AG04450 (cell line): ENCODE results near the gene PGBD4. TPM values are rescaled to one million over a fixed set of nuclear protein-coding genes. Genes with fewer than 3 reads are reported as not detected.

ENCODE experiments used
- CTCF ChIA-PET: fragments of 300-600, 350-600 bp; formaldehyde crosslinking; extraction: SDS; loops from one replicate; lab custom pipeline; 2022; ENCODE audit warnings: antibody characterized with exemption, inconsistent platforms; lab: Charles Lee
- POLR2A ChIA-PET: fragments of 350-600 bp; formaldehyde crosslinking; extraction: SDS; loops from one replicate; lab custom pipeline; 2021; ENCODE audit warnings: antibody characterized with exemption, inconsistent platforms; lab: Yijun Ruan, JAX
- DNase-seq: peaks from one replicate; pipeline ENCODE4 v3.0.0-alpha.2; 2011; ENCODE audit warnings: low read depth, low spot score
- H3K27ac ChIP-seq: one replicate; pipeline ENCODE4 v1.5.1; 2012; ENCODE audit warnings: low read depth, low read length, control low read depth
- H3K27me3 ChIP-seq: one replicate; pipeline ENCODE4 v1.6.0; 2012; ENCODE audit warnings: low read length; ENCODE audit not compliant: control insufficient read depth, insufficient read depth
- H3K4me3 ChIP-seq: 2 replicates; pipeline ENCODE4 v1.5.1; 2011; ENCODE audit warnings: mild to moderate bottlenecking, low read depth, low read length, control low read depth
- H3K9me3 ChIP-seq: 2 replicates; pipeline ENCODE4 v1.5.1; 2012; ENCODE audit warnings: low read length; ENCODE audit not compliant: control insufficient read depth, insufficient read depth
- polyA plus RNA-seq: library from polyadenylated mRNA; depleted of rRNA; stranded (reverse); fragments of >200 nt; gene quantifications from 2 replicates; pipeline ENCODE4 v1.2.3, GENCODE V29; 2011
- TF ChIP-seq, protein P1 (sequence below): IDR thresholded peaks from 2 replicates; pipeline ENCODE4 v1.5.1; 2011; ENCODE audit warnings: low read depth, low read length, control low read depth, inconsistent platforms

Gene PGBD4
- polyA plus RNA-seq, 1 experiment, result 2.2 TPM

DNA sequence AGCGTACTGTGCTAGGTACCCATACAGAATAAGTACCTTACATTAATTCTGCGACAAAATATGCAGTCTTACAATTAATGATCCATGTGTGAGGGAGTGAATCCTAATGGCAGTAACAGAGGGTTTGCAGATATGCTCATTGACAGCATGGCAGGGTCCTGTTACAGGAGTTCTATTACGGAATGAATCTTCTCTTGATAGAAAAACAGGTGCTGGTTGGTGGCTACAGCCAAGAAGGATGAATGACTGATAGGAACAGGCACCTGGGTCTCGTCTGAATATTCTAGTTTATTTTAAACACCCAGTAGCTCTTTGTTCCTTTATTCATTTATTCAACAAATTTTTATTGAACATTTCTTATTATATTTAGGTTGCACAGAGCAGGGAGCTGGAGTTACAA, 22.8 kb downstream of the PGBD4 start:
- Histone ChIP-seq H3K9me3 (no peaks in the 10 kb centered on the region), H3K27me3 (no peaks in the 10 kb centered on the region), H3K4me3 (no peak overlapping the region), H3K27ac (no peak overlapping the region)
- POLR2A ChIA-PET, result no interaction called here
- no peak for DNase-seq
- CTCF ChIA-PET, result interaction anchor here (5.7 kb wide), 1 partner anchor 14 kb away, joined by 33 read pairs; no protein-coding TSS in a partner anchor
- TF ChIP-seq, protein P1, sequence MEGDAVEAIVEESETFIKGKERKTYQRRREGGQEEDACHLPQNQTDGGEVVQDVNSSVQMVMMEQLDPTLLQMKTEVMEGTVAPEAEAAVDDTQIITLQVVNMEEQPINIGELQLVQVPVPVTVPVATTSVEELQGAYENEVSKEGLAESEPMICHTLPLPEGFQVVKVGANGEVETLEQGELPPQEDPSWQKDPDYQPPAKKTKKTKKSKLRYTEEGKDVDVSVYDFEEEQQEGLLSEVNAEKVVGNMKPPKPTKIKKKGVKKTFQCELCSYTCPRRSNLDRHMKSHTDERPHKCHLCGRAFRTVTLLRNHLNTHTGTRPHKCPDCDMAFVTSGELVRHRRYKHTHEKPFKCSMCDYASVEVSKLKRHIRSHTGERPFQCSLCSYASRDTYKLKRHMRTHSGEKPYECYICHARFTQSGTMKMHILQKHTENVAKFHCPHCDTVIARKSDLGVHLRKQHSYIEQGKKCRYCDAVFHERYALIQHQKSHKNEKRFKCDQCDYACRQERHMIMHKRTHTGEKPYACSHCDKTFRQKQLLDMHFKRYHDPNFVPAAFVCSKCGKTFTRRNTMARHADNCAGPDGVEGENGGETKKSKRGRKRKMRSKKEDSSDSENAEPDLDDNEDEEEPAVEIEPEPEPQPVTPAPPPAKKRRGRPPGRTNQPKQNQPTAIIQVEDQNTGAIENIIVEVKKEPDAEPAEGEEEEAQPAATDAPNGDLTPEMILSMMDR, result no peak

DNA sequence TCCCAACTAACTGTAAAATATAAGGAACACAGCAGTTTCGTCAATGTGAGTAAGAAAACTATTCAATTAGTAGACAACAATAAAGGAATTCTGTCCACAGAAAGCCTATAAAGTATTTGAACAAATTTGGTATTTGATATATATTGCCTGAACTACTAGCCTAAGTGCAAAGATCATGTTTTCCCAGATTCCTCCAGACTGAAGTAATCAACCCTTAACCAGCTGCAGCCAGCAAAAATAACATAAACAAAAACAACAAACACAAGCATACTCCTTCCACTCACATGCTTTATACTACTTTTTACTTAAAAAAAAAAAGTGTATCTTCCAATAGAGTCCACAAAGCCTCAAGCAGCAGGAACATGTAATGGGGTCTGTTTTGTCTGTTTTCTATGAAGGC, 24.1 kb downstream of the PGBD4 start:
- ChIA-PET CTCF (interaction anchor here (5.7 kb wide), 1 partner anchor 15 kb away, joined by 33 read pairs; no protein-coding TSS in a partner anchor), POLR2A (no interaction called here)
- no peak overlapping the region for H3K4me3 ChIP-seq
- TF ChIP-seq, protein P1, result no peak
- no peaks in the 10 kb centered on the region for H3K27me3 ChIP-seq
- H3K27ac ChIP-seq, result no peak overlapping the region
- DNase-seq, result no peak
- H3K9me3 ChIP-seq, result no peaks in the 10 kb centered on the region

DNA sequence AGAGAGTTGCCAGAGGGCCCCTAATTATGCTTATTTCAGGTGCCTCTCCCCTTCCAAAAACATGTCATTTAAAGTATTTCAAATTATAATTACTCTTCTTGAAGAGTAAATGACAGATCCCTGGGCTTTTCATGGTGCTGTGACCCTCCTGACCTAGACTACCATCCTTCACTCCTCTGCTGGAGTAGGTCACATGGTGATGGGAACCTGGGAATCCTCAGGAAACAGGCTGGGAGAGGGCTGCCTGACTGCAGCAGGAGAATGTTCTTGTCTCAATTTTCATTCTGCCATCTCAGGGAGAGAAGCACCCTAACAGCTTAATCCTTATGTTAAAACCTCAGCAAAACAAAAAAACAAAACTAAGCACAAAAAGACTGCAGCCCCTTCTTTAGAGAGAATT, 24.6 kb downstream of the PGBD4 start:
- H3K4me3 ChIP-seq, result no peak overlapping the region
- no peaks in the 10 kb centered on the region for H3K9me3 ChIP-seq
- POLR2A ChIA-PET, result no interaction called here
- CTCF ChIA-PET, result interaction anchor here (0.9 to 5.7 kb wide), 2 partner anchors 16 to 83 kb away, joined by 3 to 33 read pairs; partner anchors contain the start of gene KATNBL1
- TF ChIP-seq, protein P1, result no peak
- DNase-seq, result no peak
- no peaks in the 10 kb centered on the region for H3K27me3 ChIP-seq
- no peak overlapping the region for H3K27ac ChIP-seq

DNA sequence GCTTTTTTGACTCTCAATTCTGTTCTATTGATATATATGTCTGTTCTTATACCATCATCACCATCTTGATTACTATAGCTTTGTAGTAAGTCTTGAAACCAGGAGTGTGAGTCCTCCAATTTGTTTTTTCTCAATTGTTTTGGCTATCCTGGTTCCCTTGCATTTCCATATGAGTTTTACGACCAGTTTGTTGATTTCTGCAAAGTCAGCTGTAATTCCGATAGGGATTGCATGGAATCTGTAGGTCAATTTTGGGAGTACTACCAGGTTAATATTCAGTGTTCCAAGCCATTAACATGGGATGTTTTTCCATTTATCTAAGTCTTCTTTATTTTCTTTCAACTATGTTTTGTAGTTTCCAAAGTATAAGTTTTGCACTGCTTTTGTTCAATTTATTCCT, 27.0 kb downstream of the PGBD4 start:
- H3K27me3 ChIP-seq, result no peaks in the 10 kb centered on the region
- DNase-seq, result no peak
- H3K4me3 ChIP-seq, result no peak overlapping the region
- TF ChIP-seq, protein P1, result no peak
- H3K27ac ChIP-seq, result no peak overlapping the region
- no peaks in the 10 kb centered on the region for H3K9me3 ChIP-seq
- POLR2A ChIA-PET, result no interaction called here
- CTCF ChIA-PET, result no interaction called here

DNA sequence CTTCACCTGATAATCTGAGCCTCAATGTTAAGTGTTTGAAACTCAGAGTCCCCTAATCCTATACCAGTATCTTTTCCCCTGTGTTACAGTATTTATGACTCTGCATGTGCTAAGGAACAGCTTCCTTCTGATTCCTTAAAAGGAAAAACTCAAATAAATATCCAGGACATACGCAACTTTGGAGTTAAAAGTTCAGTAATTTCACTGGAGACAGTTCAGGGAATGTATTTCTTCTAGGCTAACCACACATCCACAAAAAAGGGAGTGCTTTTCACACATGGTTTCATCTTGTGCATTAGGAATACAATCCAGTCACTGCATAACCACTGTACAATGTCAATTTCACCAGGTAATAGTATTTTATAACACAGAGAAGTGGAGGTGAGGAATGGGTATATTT, 31.0 kb downstream of the PGBD4 start:
- ChIA-PET CTCF (interaction anchor here (0.8 to 2.8 kb wide), 2 partner anchors 21 to 23 kb away, joined by 3 to 20 read pairs; no protein-coding TSS in a partner anchor), POLR2A (interaction anchor here (0.9 kb wide), 1 partner anchor 10 kb away, joined by 3 read pairs; no protein-coding TSS in a partner anchor)
- peaks cover 4% of the 10 kb centered on the region; the same call in 1 of the 2 replicates for H3K9me3 ChIP-seq
- H3K27me3 ChIP-seq, result no peaks in the 10 kb centered on the region
- DNase-seq, result no peak
- H3K27ac ChIP-seq, result no peak overlapping the region
- H3K4me3 ChIP-seq, result no peak overlapping the region
- TF ChIP-seq, protein P1, result no peak
